Measurements from ENCODE around the gene POLR1E.
"Not testable (repeated sequence)": the region's sequence is repeated elsewhere in the genome, so short reads cannot be mapped to it uniquely, and the experiment has no call there.

The POLR1E gene

GRCh38 chr9:37507566-37508134 lies 21.9 kb downstream of the POLR1E start:
- DNase-seq = no peak

GRCh38 chr9:37508135-37508833 lies 22.5 kb downstream of the POLR1E start:
- DNase-seq = no peak

- no peak for DNase-seq
Observed at GRCh38 chr9:37508834-37509206, 23.1 kb downstream of the POLR1E start.

GRCh38 chr9:37509536-37509935 lies 23.8 kb downstream of the POLR1E start:
- no peak for DNase-seq

- not testable (repeated sequence) for DNase-seq
Observed at GRCh38 chr9:37510053-37510452, 24.3 kb downstream of the POLR1E start.

- DNase-seq = no peak
Observed at GRCh38 chr9:37511016-37512010, 25.6 kb downstream of the POLR1E start.

GRCh38 chr9:37512437-37512836 lies 26.7 kb downstream of the POLR1E start:
- DNase-seq = no peak

- DNase-seq = not testable (repeated sequence)
Observed at GRCh38 chr9:37514415-37514814, 28.7 kb downstream of the POLR1E start.

- DNase-seq = no peak
Observed at GRCh38 chr9:37514999-37515398, 29.3 kb downstream of the POLR1E start.

GRCh38 chr9:37515620-37516258 lies 30.0 kb downstream of the POLR1E start:
- DNase-seq = no peak

- no peak for DNase-seq
Observed at GRCh38 chr9:37517923-37518322, 32.2 kb downstream of the POLR1E start.

- DNase-seq = no peak
Observed at GRCh38 chr9:37520641-37521040, 34.9 kb downstream of the POLR1E start.

- no peak for DNase-seq
Observed at GRCh38 chr9:37521111-37521510, 35.4 kb downstream of the POLR1E start.

GRCh38 chr9:37522971-37523370 lies 37.2 kb downstream of the POLR1E start:
- no peak for DNase-seq

- no peak for DNase-seq
Observed at GRCh38 chr9:37523916-37524315, 38.2 kb downstream of the POLR1E start.

GRCh38 chr9:37528652-37529471 lies 43.1 kb downstream of the POLR1E start:
- no peak for DNase-seq

- DNase-seq = no peak
Observed at GRCh38 chr9:37531699-37532098, 46.0 kb downstream of the POLR1E start.

GRCh38 chr9:37534412-37534811 lies 48.7 kb downstream of the POLR1E start:
- no peak for DNase-seq

- DNase-seq = no peak
Observed at GRCh38 chr9:37534901-37535300, 49.2 kb downstream of the POLR1E start.

GRCh38 chr9:37538099-37538498 lies 52.4 kb downstream of the POLR1E start:
- no peak for DNase-seq

- no peak for DNase-seq
Observed at GRCh38 chr9:37539634-37540033, 53.9 kb downstream of the POLR1E start.

- no peak for DNase-seq
Observed at GRCh38 chr9:37540634-37541033, 54.9 kb downstream of the POLR1E start.

Measured in NCI-H524 treated with DMSO at 0.1 percent for 48 hours (cell line).